ENCODE results near the gene HSD17B13. TPM values are rescaled to one million over a fixed set of nuclear protein-coding genes. Genes with fewer than 3 reads are reported as not detected.

HSD17B13 gene
- total and polyA plus RNA-seq, 2 experiments from 2014 or later: 0.15 TPM; not detected in 1

GRCh38 chr4:87321888-87322287 is 794 bp downstream of the HSD17B13 start:
- H3K4me1 ChIP-seq (ENCODE audit: insufficient read depth): no peaks in the 10 kb centered on the region
- H4K20me1 ChIP-seq (replicated peaks; ENCODE audit: insufficient read depth): no peaks in the 10 kb centered on the region
- no peak overlapping the region for H2AFZ ChIP-seq
- H3K79me2 ChIP-seq (replicated peaks; ENCODE audit: insufficient read depth): no peaks in the 10 kb centered on the region
- TF ChIP-seq EZH2 (IDR thresholded peaks at IDR 0.05; ENCODE audit: low read depth, unreplicated experiment): no peak
- no peak for TF ChIP-seq REST (IDR thresholded peaks at IDR 0.05; ENCODE audit: unreplicated experiment)
- no peak for TF ChIP-seq ZNF462 (CRISPR knock-in tag; IDR thresholded peaks at IDR 0.05)
- no peak for TF ChIP-seq POLR2AphosphoS5 (IDR thresholded peaks at IDR 0.05; ENCODE audit: low read depth)
- TF ChIP-seq NANOG (IDR thresholded peaks at IDR 0.05; ENCODE audit: borderline replicate concordance): no peak
- TF ChIP-seq JUNB (IDR thresholded peaks at IDR 0.05; ENCODE audit: unreplicated experiment): no peak
- TF ChIP-seq CREB1 (CRISPR knock-in tag; IDR thresholded peaks at IDR 0.05; ENCODE audit: low read depth): no peak
- TF ChIP-seq ZNF114 (CRISPR knock-in tag; IDR thresholded peaks at IDR 0.05): no peak
- no peak for TF ChIP-seq ETS1 (IDR thresholded peaks at IDR 0.05)
- no peak for TF ChIP-seq CTCF (conservative IDR thresholded peaks at IDR 0.05; ENCODE audit: low read depth in 2 of 2)
- no peak for TF ChIP-seq EZH2phosphoT487 (IDR thresholded peaks at IDR 0.05; ENCODE audit: unreplicated experiment)
- no peak for TF ChIP-seq ZNF331 (CRISPR knock-in tag; IDR thresholded peaks at IDR 0.05; ENCODE audit: low read depth)
- no peak for TF ChIP-seq STAT1 (IDR thresholded peaks at IDR 0.05; ENCODE audit: unreplicated experiment)
- Mint-ChIP-seq H3K9me3 (no peaks in the 10 kb centered on the region), H3K4me3 (no peak overlapping the region), H3K36me3 (ENCODE audit: low read depth) (no peaks in the 10 kb centered on the region), H3K27me3 (ENCODE audit: insufficient read depth, low read depth, poor library complexity) (no peaks in the 10 kb centered on the region), H3K27ac (no peak overlapping the region), H3K4me1 (no peaks in the 10 kb centered on the region)
- DNase-seq (ENCODE audit: low spot score): no peak
- H3K4me3 ChIP-seq: no peak overlapping the region
- H3F3A ChIP-seq (replicated peaks; ENCODE audit: low read depth): no peaks in the 10 kb centered on the region
- ATAC-seq: no peak
- H3K36me3 ChIP-seq (ENCODE audit: insufficient read depth): no peaks in the 10 kb centered on the region
- no peak overlapping the region for H3K27ac ChIP-seq (ENCODE audit: low read depth)
- H3K27me3 ChIP-seq (ENCODE audit: insufficient read depth): no peaks in the 10 kb centered on the region
- 0 out of 2 replicates have a peak, but pooled peaks cover under 1% of the 10 kb centered on the region for H3K9me2 ChIP-seq (ENCODE audit: insufficient read depth)
- H3K4me2 ChIP-seq: no peak overlapping the region
